Measurements from ENCODE around the gene PRKG1.

DNA sequence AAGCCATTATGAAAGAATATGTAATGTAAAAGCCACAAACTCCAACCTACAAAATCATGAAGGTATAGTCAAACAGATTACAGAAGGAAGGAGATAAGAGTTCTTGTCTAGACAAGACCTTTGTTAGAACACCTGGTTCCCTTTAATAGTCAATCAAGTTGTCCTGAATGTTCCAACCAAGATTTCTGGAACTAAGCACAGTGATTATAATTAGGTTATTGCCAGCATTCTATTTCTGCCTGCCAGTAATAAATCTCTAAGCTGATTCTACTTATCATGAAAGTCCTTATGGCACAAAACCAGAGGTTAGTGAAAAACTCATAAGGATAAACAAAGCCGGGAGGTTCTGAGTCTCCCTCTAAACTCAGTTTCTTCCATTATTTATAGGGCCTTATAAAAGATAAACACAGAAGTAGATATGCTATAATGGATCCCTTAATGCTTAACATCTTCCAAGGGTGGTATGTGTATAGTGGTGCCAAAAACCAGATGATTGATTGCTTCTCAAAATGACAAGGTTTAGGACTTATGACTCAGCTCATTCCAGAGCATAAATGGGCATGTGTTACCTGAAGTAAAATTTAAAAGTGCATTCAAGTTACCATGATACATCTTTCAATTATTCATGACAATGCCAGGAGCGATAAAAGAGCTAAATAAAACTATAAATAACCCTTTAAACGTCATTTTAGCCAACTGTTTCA, 387.9 kb downstream of the PRKG1 start:
- TF ChIP-seq SIN3A (IDR thresholded peaks at IDR 0.05; ENCODE audit: borderline replicate concordance, insufficient read depth, low read length) = no peak
- TF ChIP-seq REST (IDR thresholded peaks at IDR 0.05; ENCODE audit: insufficient read depth in 1 of 2, low read depth in 2 of 2, low read length in 2 of 2) = no peak
- no peak for TF ChIP-seq POLR2AphosphoS5 (IDR thresholded peaks at IDR 0.05; ENCODE audit: low read depth, low read length)
- TF ChIP-seq TAF1 (IDR thresholded peaks at IDR 0.05; ENCODE audit: borderline replicate concordance, insufficient read depth, low read length) = no peak
- no peak for TF ChIP-seq FOXP2 (optimal IDR thresholded peaks at IDR 0.05; ENCODE audit: borderline replicate concordance, extremely low read depth, extremely low read length, insufficient read depth)
